ENCODE data around the gene OR5A2.
"Not testable (repeated sequence)": the region's sequence is repeated elsewhere in the genome, so short reads cannot be mapped to it uniquely, and the experiment has no call there.

Gene OR5A2, protein sequence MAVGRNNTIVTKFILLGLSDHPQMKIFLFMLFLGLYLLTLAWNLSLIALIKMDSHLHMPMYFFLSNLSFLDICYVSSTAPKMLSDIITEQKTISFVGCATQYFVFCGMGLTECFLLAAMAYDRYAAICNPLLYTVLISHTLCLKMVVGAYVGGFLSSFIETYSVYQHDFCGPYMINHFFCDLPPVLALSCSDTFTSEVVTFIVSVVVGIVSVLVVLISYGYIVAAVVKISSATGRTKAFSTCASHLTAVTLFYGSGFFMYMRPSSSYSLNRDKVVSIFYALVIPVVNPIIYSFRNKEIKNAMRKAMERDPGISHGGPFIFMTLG

DNA sequence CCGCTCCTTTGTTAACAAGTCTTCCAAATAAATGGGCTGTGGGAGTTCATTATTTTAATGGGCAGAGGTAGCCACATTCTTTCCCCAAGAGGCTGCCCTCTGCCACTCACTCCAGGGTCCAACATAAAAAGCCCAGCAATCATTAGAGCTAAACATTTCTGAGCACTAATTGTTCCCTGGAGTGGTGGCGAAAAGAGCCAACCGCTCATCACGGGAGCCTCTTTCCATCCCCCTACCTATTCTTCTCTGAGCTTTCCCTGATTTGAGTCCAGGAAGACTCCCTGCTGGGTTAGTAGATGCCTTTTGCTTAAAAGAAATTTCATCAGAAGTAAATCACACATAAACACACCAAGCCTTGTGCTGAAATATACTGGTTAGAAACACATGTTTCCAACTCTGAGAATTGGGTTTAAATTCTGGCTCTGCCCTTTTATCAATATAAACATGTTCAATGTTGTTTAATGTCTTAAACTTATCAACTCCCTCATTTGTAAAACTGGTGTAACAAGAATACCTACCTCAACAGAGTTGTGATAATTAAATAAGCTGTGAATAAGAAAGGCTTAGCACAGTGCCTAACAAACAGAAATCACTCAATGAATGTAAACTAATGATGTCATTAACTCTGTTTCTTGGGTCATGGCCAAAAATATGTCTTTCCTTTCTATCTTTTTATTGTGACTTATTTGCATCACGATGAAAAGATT lies at the start of gene OR5A2:
Gene OR5A2, minus strand, starts transcription at position 53 of the 707 bp plus-strand sequence. CDS start 3,460 bp downstream, outside the sequence.
- no peak for DNase-seq (ENCODE audit: low spot score)

DNA sequence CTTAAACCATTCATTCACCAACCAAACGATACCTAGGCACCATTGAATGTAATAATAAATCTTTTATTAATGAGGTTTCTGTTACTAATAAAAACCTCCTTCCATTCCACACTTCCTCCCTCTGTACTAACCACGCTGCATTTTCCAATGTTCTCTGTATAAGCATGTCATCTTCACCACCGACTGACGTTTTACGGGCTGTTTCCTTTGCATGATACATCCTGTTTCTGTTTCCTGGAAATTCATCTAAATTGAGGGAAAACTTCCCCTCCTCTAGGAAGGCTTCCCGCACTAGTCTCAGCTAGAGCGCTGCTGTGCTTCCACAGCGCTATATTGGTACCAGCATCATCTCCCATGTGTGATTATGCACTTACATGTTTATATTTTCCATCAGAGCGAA lies 49.0 kb upstream of the OR5A2 start:
- DNase-seq (ENCODE audit: low spot score), result no peak

- no peak for DNase-seq (ENCODE audit: low spot score)
Observed at GRCh38 chr11:59473015-59473414, 46.8 kb upstream of the OR5A2 start, which contains the start of gene OR4D10. TSS of gene OR4D10 (plus strand) at chr11:59473315. CDS start at chr11:59477430, 4,115 bp downstream.

GRCh38 chr11:59463190-59463641 lies 37.0 kb upstream of the OR5A2 start:
- DNase-seq (ENCODE audit: low spot score), result peak; percentile 16

- no peak for DNase-seq (ENCODE audit: low spot score)
Observed at GRCh38 chr11:59459916-59460315, 33.7 kb upstream of the OR5A2 start.

DNA sequence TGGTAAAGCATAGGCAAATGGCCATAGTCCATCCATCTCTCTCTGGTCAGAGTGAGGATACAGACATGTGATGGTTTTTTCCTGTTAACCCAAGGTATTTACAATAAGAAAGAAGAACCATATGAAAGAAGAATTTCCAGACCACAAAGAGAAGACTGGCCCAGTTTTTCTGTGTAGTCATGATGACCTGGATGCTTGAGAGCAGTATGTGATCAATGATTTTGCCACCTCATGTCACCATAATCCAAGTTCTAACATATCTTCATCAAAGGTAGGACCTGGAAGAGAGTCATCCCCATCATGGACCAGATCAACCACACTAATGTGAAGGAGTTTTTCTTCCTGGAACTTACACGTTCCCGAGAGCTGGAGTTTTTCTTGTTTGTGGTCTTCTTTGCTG lies 30.4 kb upstream of the OR5A2 start, which contains the start of gene OR4D6:
Gene OR4D6, plus strand, starts transcription at position 301 of the 400 bp plus-strand sequence. Its CDS starts 0 bp downstream, at position 301.
- no peak for DNase-seq (ENCODE audit: low spot score)

- DNase-seq (ENCODE audit: low spot score), result no peak
Observed at GRCh38 chr11:59448484-59448883, 22.3 kb upstream of the OR5A2 start.

GRCh38 chr11:59445624-59446023 lies 19.4 kb upstream of the OR5A2 start:
- DNase-seq (ENCODE audit: low spot score), result not testable (repeated sequence)

GRCh38 chr11:59437770-59438169 lies 11.6 kb upstream of the OR5A2 start:
- no peak for DNase-seq (ENCODE audit: low spot score)

DNA sequence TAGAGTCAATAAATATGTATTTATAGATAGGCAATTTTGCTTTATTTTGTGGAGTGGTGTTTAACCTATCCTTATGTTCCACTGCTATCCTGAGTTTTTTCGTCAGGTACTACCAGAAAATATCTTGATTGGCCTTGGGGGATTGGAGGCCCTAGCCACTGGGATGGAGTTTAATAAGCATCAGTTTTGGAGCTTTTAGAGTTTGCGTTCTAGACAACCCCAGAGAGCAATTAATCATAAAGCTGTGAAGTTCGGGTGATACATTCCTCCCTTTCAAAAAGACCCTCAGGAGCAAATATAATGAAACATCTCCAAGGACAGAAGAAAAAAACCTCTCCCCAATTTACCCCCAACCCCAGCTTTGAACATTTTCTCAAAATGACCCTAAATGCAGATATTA lies 10.0 kb upstream of the OR5A2 start, which contains the start of gene OR5A1:
Gene OR5A1, plus strand, starts transcription at position 301 of the 400 bp plus-strand sequence. CDS start 6,700 bp downstream, outside the sequence.
- no peak for DNase-seq (ENCODE audit: low spot score)

GRCh38 chr11:59429924-59430516 lies 3.8 kb upstream of the OR5A2 start:
- peak; percentile 59 for DNase-seq (ENCODE audit: low spot score)

GRCh38 chr11:59427068-59427382 lies 812 bp upstream of the OR5A2 start:
- no peak for DNase-seq (ENCODE audit: low spot score)

- DNase-seq (ENCODE audit: low spot score), result no peak
Observed at GRCh38 chr11:59425131-59425530, 1.1 kb downstream of the OR5A2 start.

DNA sequence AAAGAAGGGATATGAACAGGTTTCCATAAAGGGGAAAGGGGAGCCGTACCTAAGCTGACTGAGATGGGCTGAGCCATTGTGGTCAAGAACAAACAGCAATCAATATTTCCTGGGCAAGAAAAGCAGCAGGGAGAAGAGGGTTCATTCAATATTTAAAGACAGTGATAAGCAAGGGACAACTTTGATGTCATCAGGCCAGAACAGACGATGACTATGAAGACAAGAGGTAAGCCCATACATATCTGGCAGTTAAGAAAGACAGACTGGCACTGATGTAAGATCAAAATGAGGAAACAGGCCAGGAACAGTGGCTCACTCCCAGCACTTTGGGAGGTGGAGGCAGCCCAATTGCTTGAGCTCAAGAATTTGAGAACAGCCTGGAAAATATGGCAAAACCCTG lies 2.4 kb downstream of the OR5A2 start:
- DNase-seq (ENCODE audit: low spot score), result no peak

GRCh38 chr11:59418156-59418555 lies 8.1 kb downstream of the OR5A2 start:
- no peak for DNase-seq (ENCODE audit: low spot score)

GRCh38 chr11:59417023-59417422 lies 9.2 kb downstream of the OR5A2 start:
- no peak for DNase-seq (ENCODE audit: low spot score)

- no peak for DNase-seq (ENCODE audit: low spot score)
Observed at GRCh38 chr11:59416613-59417012, 9.6 kb downstream of the OR5A2 start.

DNA sequence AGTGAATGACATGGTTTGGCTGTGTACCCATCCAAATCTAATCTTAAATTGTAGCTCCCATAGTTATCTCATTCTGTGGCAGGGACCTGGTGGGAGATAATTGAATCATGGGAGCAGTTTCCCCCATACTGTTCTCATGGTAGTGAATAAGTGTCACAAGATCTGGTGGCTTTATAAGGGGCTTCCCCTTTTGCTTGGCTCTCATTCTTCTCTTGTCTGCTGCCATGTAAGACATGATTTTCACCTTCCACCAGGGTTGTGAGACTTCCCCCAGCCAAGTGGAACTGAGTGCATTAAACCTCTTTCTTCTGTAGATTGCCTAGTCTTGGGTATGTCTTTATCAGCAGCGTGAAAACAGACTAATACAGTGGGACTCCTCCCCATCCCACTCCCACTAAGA lies 11.1 kb downstream of the OR5A2 start:
- DNase-seq (ENCODE audit: low spot score), result no peak

DNA sequence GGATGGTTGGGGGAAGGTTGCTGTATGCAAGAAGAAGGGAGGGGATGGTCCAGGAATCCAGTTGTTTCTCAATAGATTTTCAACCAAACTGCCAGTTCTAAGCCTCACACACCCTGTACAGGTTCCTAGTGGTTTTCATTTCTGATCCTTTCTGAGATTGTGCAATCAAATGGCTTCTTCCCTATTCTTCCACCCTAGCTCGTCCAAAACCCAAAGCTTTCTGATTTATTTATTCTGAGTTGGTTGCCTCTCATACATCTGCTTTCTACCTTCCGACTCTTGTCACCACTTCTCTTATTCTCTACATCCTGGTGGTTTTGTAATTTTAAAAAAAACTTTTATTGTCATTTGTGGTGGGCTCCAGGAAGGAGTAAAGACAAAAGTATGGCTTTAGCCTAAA lies 12.6 kb downstream of the OR5A2 start:
- no peak for DNase-seq (ENCODE audit: low spot score)

- no peak for DNase-seq (ENCODE audit: low spot score)
Observed at GRCh38 chr11:59403546-59403945, 22.7 kb downstream of the OR5A2 start.

DNA sequence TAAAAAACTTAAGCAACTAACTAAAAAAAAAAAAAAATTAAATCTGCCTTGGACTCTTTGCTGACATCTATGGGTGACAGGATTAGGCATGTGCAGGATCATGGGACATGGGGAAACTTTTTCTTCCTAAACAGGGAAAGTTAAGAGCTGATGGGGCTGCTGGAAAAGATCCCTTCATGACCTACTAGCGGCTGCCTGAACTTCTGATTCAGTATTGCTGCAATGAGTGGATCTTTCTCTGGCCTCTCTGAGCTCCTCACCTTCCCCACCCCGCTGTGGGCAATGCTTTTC lies 25.0 kb downstream of the OR5A2 start:
- DNase-seq (ENCODE audit: low spot score), result no peak

GRCh38 chr11:59400461-59401261 lies 25.6 kb downstream of the OR5A2 start:
- no peak for DNase-seq (ENCODE audit: low spot score)
